K562 (cell line): Measurements from ENCODE around the gene DYRK1A. TPM values are rescaled to one million over a fixed set of nuclear protein-coding genes. Genes with fewer than 3 reads are reported as not detected.

ENCODE experiments used
- ATAC-seq: fragments of 200-7000 bp; cut with Tn5 transposase; 3 replicates; pipeline ENCODE4 v1.9.1; 2020; ENCODE audit warnings: moderate library complexity
- BruUV-seq: library from RNA; stranded (reverse); fragments of 400-500 nt; replicated peaks from 2 replicates; lab custom pipeline; 2021; lab: Mats Ljungman, UMichigan
- CTCF ChIA-PET: fragments of 300-600 bp; formaldehyde crosslinking; extraction: SDS; loops from one replicate; lab custom pipeline; 2021; ENCODE audit warnings: low intra/inter-chr PET ratio; lab: Yijun Ruan, JAX
- POLR2A ChIA-PET: fragments of 300-600, 350-650 bp; sonication (Branson Sonifier 250); formaldehyde crosslinking; extraction: SDS; loops from one replicate; lab custom pipeline; 2021; ENCODE audit warnings: antibody characterized with exemption, inconsistent platforms; lab: Yijun Ruan, JAX
- DNase-seq, 4 experiments: peaks; one replicate each; pipeline versions ENCODE4 v3.0.0 to v3.0.0-alpha.2; 2011 to 2018; ENCODE audit warnings: low spot score in 3 of 4, mixed read lengths in 3 of 4; ENCODE audit errors: extremely low read depth in 1 of 4
- FAIRE-seq: peaks from 2 replicates; lab custom pipeline; 2011; peaks lifted over from hg19 to GRCh38; lab: Jason Lieb, UNC
- H2AFZ ChIP-seq: 2 replicates; pipeline ENCODE4 v1.6.0; 2011; ENCODE audit warnings: low read depth, low read length, control low read depth, inconsistent platforms
- H3K27ac ChIP-seq: fragments of 200-600 bp; 3 replicates; pipeline ENCODE4 v1.8.0; 2011; ENCODE audit warnings: low read depth, mild to moderate bottlenecking, control low read depth, inconsistent platforms, low read length, moderate library complexity, mixed read lengths; ENCODE audit errors: extremely low read depth
- H3K27me3 ChIP-seq, 2 experiments: fragments of 300-600 bp in 1 of 2; 2 replicates in 1 of 2; 3 replicates in 1 of 2; pipeline versions ENCODE4 v1.6.0 to v1.8.0; 2011; ENCODE audit warnings: inconsistent platforms in 2 of 2, low read length in 2 of 2, mild to moderate bottlenecking in 1 of 2, mixed read lengths in 1 of 2, moderate library complexity in 1 of 2; ENCODE audit not compliant: control insufficient read depth in 2 of 2, insufficient read depth in 2 of 2
- H3K36me3 ChIP-seq: fragments of 300-600 bp; 3 replicates; pipeline ENCODE4 v1.8.0; 2011; ENCODE audit warnings: mild to moderate bottlenecking, low read length, inconsistent platforms; ENCODE audit not compliant: control insufficient read depth, insufficient read depth
- H3K4me1 ChIP-seq, 2 experiments: fragments of 200-600 bp in 1 of 2; replicated peaks in 1 of 2; 2 replicates in 1 of 2; 3 replicates in 1 of 2; pipeline versions ENCODE4 v1.5.1 to v1.8.0; 2011; ENCODE audit warnings: inconsistent platforms in 2 of 2, low read length in 2 of 2, mild to moderate bottlenecking in 1 of 2, mixed read lengths in 1 of 2, moderate library complexity in 1 of 2; ENCODE audit not compliant: control insufficient read depth in 2 of 2, insufficient read depth in 2 of 2
- H3K4me2 ChIP-seq: 2 replicates; pipeline ENCODE4 v1.6.1; 2011; ENCODE audit warnings: low read length, control low read depth, inconsistent platforms, mixed read lengths; ENCODE audit not compliant: insufficient read depth
- H3K4me3 ChIP-seq: fragments of 200-600 bp; sonication (generic), shearing (Covaris generic); 2 replicates; pipeline ENCODE4 v1.5.1; 2016; ENCODE audit warnings: control low read depth, inconsistent platforms
- H3K79me2 ChIP-seq: fragments of 200-600 bp; 3 replicates; pipeline ENCODE4 v1.8.0; 2011; ENCODE audit warnings: low read length, inconsistent platforms; ENCODE audit not compliant: control insufficient read depth, insufficient read depth
- H3K9ac ChIP-seq, 2 experiments: 2 replicates each; pipeline versions ENCODE4 v1.6.0 to v1.6.1; 2011; ENCODE audit warnings: low read depth in 2 of 2, low read length in 2 of 2, control low read depth in 1 of 2, inconsistent platforms in 1 of 2, mild to moderate bottlenecking in 1 of 2, mixed read lengths in 1 of 2; ENCODE audit not compliant: insufficient read depth in 1 of 2
- H3K9me1 ChIP-seq: one replicate; pipeline ENCODE4 v1.6.0; 2011; ENCODE audit warnings: inconsistent platforms, mild to moderate bottlenecking, low read length, moderate library complexity; ENCODE audit not compliant: control insufficient read depth, insufficient read depth
- H3K9me3 ChIP-seq: replicated peaks from 2 replicates; pipeline ENCODE4 v1.5.1; 2011; ENCODE audit warnings: low read depth, low read length, inconsistent platforms; ENCODE audit not compliant: control insufficient read depth, insufficient read depth
- H4K20me1 ChIP-seq: replicated peaks from 2 replicates; pipeline ENCODE4 v1.6.1; 2011; ENCODE audit warnings: low read length, inconsistent platforms, mixed read lengths; ENCODE audit not compliant: control insufficient read depth, insufficient read depth
- CHD1 ChIP-seq: fragments of 200-600 bp; sonication (generic); IDR thresholded peaks from one replicate; pipeline ENCODE4 v1.6.1; 2012; ENCODE audit warnings: mild to moderate bottlenecking, moderate library complexity, low read length, inconsistent platforms
- HIVEP1 ChIP-seq: fragments of 250-450 bp; sonication (Bioruptor Pico); IDR thresholded peaks from 2 replicates; pipeline ENCODE4 v1.4.0; 2020; ENCODE audit warnings: mild to moderate bottlenecking
- JUND ChIP-seq, 2 experiments: IDR thresholded peaks; 2 replicates in 1 of 2; 3 replicates in 1 of 2; pipeline ENCODE4 v1.6.1; 2011; ENCODE audit warnings: borderline replicate concordance in 2 of 2, low read depth in 2 of 2, low read length in 2 of 2, improper control_type of control experiment in 1 of 2, missing biosample characterization in 1 of 2, missing genetic modification characterization in 1 of 2, missing genetic modification reagents in 1 of 2
- NR2F6 ChIP-seq: fragments of 450-650 bp; formaldehyde crosslinking; IDR thresholded peaks from 2 replicates; pipeline ENCODE4 v1.4.0; 2020; ENCODE audit warnings: mild to moderate bottlenecking
- PHF8 ChIP-seq: fragments of 200-600 bp; sonication (generic); IDR thresholded peaks from 2 replicates; pipeline ENCODE4 v1.6.1; 2012; ENCODE audit warnings: mixed run types, mild to moderate bottlenecking, inconsistent platforms, low read length, moderate library complexity, borderline replicate concordance
- STAT5A ChIP-seq: IDR thresholded peaks from 2 replicates; pipeline ENCODE4 v1.6.1; 2012; ENCODE audit warnings: low read length, inconsistent platforms, borderline replicate concordance
- ZNF780A ChIP-seq: fragments of 250-450 bp; sonication (Bioruptor Pico); IDR thresholded peaks from 2 replicates; pipeline ENCODE4 v1.5.0; 2021; ENCODE audit warnings: mild to moderate bottlenecking
- WGBS: fragments of 100-300 bp; shearing (Covaris generic); methylation state at CpG from one replicate; pipeline ENCODE4 v1.1.6; 2016; ENCODE audit warnings: low coverage, mixed read lengths; ENCODE audit not compliant: insufficient coverage; ENCODE audit errors: missing lambda C conversion rate; 5-methylcytosine and 5-hydroxymethylcytosine counted together
- in situ Hi-C: fragments of 300-500 bp; cut with MboI; formaldehyde crosslinking; loops from 4 replicates; pipeline ENCODE4 v1.15.0; 2018; ENCODE audit warnings: inconsistent platforms, mixed read lengths
- intact Hi-C: fragments of 100-400 bp; cut with micrococcal nuclease; formaldehyde crosslinking; loops from 2 replicates; pipeline ENCODE4 v1.14.2; 2022
- polyA plus RNA-seq, 8 experiments: library from polyadenylated mRNA; depleted of rRNA in 4 of 8; stranded (reverse) in 5 of 8; unstranded in 3 of 8; fragments of >200 nt; fragmentation: Nextera tagmentation in 2 of 8; fragmentation: Illumina TruSeq in 1 of 8; extraction: Ambion mirVana in 2 of 8; extraction: Trizol in 1 of 8; gene quantifications; 2 replicates each; pipeline versions ENCODE4 v1.2.1 to v1.2.3, GENCODE V29; 2011 to 2014; ENCODE audit warnings: inconsistent platforms in 1 of 8, missing spikeins in 1 of 8
- total RNA-seq, 7 experiments: library from RNA; depleted of rRNA in 6 of 7; stranded (reverse); fragments of >200 nt in 6 of 7; fragmentation: Illumina TruSeq in 2 of 7; extraction: Trizol in 2 of 7; gene quantifications; 2 replicates each; pipeline versions ENCODE4 v1.2.1 to v1.2.3, GENCODE V29; 2011 to 2021; ENCODE audit warnings: low replicate concordance in 1 of 7
- TF ChIP-seq, protein P1 (sequence below): fragments of 450-650 bp; formaldehyde crosslinking; IDR thresholded peaks from 2 replicates; pipeline ENCODE4 v1.4.0; 2020; ENCODE audit warnings: mild to moderate bottlenecking
- TF ChIP-seq, protein P2 (sequence below): sonication (generic); formaldehyde crosslinking; IDR thresholded peaks from 2 replicates; pipeline ENCODE4 v1.8.1; 2022; ENCODE audit warnings: missing genetic modification reagents
- TF ChIP-seq, protein P3 (sequence below): fragments of 200-800 bp; sonication (Bioruptor generic); IDR thresholded peaks from 2 replicates; pipeline ENCODE4 v1.6.1; 2017; ENCODE audit warnings: missing genetic modification characterization, missing compliant biosample characterization
- TF ChIP-seq, protein P4 (sequence below), 3 experiments: fragments of 200-800 bp in 1 of 3; fragments of 250-450 bp in 1 of 3; fragments of 450-650 bp in 1 of 3; sonication (Bioruptor Pico) in 1 of 3; sonication (Bioruptor generic) in 1 of 3; formaldehyde crosslinking in 1 of 3; IDR thresholded peaks; 2 replicates each; pipeline versions ENCODE4 v1.6.1 to v1.8.0; 2016 to 2022; ENCODE audit warnings: mild to moderate bottlenecking in 2 of 3, missing genetic modification characterization in 2 of 3, missing compliant biosample characterization in 1 of 3, moderate library complexity in 1 of 3
- TF ChIP-seq, protein P5 (sequence below): fragments of 450-650 bp; IDR thresholded peaks from 2 replicates; pipeline ENCODE4 v1.6.1; 2016

DYRK1A gene
- total and polyA plus RNA-seq, 9 of the 15 experiments (the other 6 are each of a cell fraction or from before 2014, with no cell fraction given): 3.7 to 64.8 (median 42.3) TPM

DNA sequence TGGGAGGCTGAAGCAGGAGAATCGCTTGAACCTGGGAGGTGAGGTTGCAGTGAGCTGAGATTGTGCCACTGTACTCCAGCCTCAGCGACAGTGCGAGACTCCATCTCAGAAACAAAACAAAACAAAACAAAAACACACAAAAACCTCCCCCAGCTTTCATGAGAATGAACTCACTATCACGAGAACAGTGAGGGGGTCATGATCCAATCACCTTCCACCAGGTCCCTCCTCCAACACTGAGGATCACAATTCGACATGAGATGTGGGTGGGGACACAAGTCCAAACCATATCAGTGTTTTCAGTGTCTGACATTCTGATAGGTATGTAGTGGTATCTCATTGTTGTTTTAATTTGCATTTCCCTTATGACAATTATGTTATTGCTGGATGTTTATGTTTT lies 31.5 kb upstream of the DYRK1A start:
- peak overlapping the region; percentile 71 for H2AFZ ChIP-seq
- DNase-seq (peak in 1 of 4 experiments; percentile 62), ATAC-seq (peak; percentile 68), FAIRE-seq (peak; percentile 48)
- POLR2A ChIA-PET: interaction anchor here (0.8 kb wide), 1 partner anchor 31 kb away, joined by 3 read pairs; no protein-coding TSS in a partner anchor
- CTCF ChIA-PET: no interaction called here
- no peak overlapping the region for H3K4me2 ChIP-seq
- H3K79me2 ChIP-seq: no peaks in the 10 kb centered on the region
- H3K4me3 ChIP-seq: no peak overlapping the region
- H3K9me3 ChIP-seq: no peaks in the 10 kb centered on the region
- no peaks in the 10 kb centered on the region for H3K27me3 ChIP-seq
- no TSS peak for BruUV-seq
- H4K20me1 ChIP-seq: no peaks in the 10 kb centered on the region
- WGBS: 47% methylated on average over 5 of the region's 5 CpGs
- H3K27ac ChIP-seq: no peak overlapping the region
- no peaks in the 10 kb centered on the region for H3K36me3 ChIP-seq
- intact Hi-C loops (no loop called here), in situ Hi-C loops (no loop called here)
- no peak overlapping the region for H3K9ac ChIP-seq
- H3K9me1 ChIP-seq: no peaks in the 10 kb centered on the region
- H3K4me1 ChIP-seq: peaks cover 0 to 19% of the 10 kb centered on the region in 2 experiments; a peak in 4 of 5 replicates
- TF ChIP-seq, protein P1, sequence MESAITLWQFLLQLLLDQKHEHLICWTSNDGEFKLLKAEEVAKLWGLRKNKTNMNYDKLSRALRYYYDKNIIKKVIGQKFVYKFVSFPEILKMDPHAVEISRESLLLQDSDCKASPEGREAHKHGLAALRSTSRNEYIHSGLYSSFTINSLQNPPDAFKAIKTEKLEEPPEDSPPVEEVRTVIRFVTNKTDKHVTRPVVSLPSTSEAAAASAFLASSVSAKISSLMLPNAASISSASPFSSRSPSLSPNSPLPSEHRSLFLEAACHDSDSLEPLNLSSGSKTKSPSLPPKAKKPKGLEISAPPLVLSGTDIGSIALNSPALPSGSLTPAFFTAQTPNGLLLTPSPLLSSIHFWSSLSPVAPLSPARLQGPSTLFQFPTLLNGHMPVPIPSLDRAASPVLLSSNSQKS (CRISPR knock-in tag): no peak
- TF ChIP-seq CHD1: no peak
- TF ChIP-seq, protein P2, sequence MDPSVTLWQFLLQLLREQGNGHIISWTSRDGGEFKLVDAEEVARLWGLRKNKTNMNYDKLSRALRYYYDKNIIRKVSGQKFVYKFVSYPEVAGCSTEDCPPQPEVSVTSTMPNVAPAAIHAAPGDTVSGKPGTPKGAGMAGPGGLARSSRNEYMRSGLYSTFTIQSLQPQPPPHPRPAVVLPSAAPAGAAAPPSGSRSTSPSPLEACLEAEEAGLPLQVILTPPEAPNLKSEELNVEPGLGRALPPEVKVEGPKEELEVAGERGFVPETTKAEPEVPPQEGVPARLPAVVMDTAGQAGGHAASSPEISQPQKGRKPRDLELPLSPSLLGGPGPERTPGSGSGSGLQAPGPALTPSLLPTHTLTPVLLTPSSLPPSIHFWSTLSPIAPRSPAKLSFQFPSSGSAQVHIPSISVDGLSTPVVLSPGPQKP (CRISPR knock-in tag): no peak
- TF ChIP-seq, protein P3, sequence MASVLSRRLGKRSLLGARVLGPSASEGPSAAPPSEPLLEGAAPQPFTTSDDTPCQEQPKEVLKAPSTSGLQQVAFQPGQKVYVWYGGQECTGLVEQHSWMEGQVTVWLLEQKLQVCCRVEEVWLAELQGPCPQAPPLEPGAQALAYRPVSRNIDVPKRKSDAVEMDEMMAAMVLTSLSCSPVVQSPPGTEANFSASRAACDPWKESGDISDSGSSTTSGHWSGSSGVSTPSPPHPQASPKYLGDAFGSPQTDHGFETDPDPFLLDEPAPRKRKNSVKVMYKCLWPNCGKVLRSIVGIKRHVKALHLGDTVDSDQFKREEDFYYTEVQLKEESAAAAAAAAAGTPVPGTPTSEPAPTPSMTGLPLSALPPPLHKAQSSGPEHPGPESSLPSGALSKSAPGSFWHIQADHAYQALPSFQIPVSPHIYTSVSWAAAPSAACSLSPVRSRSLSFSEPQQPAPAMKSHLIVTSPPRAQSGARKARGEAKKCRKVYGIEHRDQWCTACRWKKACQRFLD: no peak
- 0 out of 2 replicates have a peak, but pooled peaks have one; percentile 23 for TF ChIP-seq JUND (IDR thresholded peaks at IDR 0.05; ENCODE audit: borderline replicate concordance, low read depth, low read length)
- TF ChIP-seq JUND (tag; IDR thresholded peaks at IDR 0.05; ENCODE audit: borderline replicate concordance, low read depth, low read length): no peak
- no peak for TF ChIP-seq NR2F6 (CRISPR knock-in tag)
- no peak for TF ChIP-seq STAT5A
- TF ChIP-seq, protein P4, sequence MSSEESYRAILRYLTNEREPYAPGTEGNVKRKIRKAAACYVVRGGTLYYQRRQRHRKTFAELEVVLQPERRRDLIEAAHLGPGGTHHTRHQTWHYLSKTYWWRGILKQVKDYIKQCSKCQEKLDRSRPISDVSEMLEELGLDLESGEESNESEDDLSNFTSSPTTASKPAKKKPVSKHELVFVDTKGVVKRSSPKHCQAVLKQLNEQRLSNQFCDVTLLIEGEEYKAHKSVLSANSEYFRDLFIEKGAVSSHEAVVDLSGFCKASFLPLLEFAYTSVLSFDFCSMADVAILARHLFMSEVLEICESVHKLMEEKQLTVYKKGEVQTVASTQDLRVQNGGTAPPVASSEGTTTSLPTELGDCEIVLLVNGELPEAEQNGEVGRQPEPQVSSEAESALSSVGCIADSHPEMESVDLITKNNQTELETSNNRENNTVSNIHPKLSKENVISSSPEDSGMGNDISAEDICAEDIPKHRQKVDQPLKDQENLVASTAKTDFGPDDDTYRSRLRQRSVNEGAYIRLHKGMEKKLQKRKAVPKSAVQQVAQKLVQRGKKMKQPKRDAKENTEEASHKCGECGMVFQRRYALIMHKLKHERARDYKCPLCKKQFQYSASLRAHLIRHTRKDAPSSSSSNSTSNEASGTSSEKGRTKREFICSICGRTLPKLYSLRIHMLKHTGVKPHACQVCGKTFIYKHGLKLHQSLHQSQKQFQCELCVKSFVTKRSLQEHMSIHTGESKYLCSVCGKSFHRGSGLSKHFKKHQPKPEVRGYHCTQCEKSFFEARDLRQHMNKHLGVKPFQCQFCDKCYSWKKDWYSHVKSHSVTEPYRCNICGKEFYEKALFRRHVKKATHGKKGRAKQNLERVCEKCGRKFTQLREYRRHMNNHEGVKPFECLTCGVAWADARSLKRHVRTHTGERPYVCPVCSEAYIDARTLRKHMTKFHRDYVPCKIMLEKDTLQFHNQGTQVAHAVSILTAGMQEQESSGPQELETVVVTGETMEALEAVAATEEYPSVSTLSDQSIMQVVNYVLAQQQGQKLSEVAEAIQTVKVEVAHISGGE (CRISPR knock-in tag; IDR thresholded peaks at IDR 0.05): no peak
- TF ChIP-seq, protein P5, sequence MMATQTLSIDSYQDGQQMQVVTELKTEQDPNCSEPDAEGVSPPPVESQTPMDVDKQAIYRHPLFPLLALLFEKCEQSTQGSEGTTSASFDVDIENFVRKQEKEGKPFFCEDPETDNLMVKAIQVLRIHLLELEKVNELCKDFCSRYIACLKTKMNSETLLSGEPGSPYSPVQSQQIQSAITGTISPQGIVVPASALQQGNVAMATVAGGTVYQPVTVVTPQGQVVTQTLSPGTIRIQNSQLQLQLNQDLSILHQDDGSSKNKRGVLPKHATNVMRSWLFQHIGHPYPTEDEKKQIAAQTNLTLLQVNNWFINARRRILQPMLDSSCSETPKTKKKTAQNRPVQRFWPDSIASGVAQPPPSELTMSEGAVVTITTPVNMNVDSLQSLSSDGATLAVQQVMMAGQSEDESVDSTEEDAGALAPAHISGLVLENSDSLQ: 0 out of 2 replicates have a peak, but pooled peaks have one; percentile 14
- TF ChIP-seq HIVEP1 (CRISPR knock-in tag): no peak
- TF ChIP-seq PHF8: no peak
- TF ChIP-seq ZNF780A: no peak
